Sigmoid colon (tissue), 4 donors: ENCODE data around the gene LGALS7B.

ENCODE experiments used
- EP300 ChIP-seq, 4 donors: sonication (generic); formaldehyde crosslinking; IDR thresholded peaks; one replicate each; pipeline ENCODE4 v1.6.1; 2017; ENCODE audit warnings: antibody characterized with exemption in 4 of 4
- TF ChIP-seq, protein P1 (sequence below), 4 experiments: fragments of 450-650 bp in 3 of 4; fragments of 200-600 bp in 1 of 4; IDR thresholded peaks; one replicate each; pipeline ENCODE4 v1.5.1; 2016 to 2019; ENCODE audit warnings: antibody characterized with exemption in 4 of 4, mild to moderate bottlenecking in 3 of 4, moderate library complexity in 2 of 4

DNA sequence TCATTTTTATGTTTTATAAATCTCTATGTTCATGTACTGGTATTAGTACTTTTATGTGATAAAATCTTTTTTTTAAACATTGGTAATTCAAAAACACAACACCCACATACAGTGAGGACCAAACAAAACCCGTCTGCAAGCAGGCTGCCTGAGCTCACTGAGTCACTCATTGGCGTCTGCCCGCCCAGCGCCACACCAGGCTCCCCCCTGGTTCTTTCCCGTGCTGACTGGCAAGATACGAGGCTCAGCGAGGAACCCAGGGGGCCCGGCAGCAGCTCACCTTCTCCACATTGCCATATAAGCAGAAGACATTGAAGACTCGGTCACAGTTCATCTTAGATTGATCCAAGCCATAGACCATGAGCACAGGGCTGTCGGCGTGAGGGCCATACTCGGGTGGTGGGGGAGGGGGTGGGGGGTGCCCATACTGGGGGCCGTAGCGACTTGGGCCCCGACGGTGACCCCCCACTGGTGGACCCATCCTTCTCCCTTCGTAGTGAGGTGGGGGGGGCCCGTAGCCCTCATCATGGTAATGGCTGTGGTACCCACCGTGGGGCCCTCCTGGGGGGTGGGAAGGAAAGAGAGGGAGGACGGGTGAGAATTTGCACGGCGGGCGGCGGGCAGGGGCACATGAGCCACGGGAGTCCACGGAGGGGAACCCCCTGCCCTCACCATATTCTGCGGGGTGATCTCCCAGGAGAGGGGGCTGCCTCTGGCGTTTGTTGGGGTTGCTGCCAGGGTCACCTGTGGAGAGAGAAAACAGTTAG, 51.0 kb downstream of the LGALS7B start:
- TF ChIP-seq EP300 (IDR thresholded peaks at IDR 0.05): no peak
- TF ChIP-seq, protein P1, sequence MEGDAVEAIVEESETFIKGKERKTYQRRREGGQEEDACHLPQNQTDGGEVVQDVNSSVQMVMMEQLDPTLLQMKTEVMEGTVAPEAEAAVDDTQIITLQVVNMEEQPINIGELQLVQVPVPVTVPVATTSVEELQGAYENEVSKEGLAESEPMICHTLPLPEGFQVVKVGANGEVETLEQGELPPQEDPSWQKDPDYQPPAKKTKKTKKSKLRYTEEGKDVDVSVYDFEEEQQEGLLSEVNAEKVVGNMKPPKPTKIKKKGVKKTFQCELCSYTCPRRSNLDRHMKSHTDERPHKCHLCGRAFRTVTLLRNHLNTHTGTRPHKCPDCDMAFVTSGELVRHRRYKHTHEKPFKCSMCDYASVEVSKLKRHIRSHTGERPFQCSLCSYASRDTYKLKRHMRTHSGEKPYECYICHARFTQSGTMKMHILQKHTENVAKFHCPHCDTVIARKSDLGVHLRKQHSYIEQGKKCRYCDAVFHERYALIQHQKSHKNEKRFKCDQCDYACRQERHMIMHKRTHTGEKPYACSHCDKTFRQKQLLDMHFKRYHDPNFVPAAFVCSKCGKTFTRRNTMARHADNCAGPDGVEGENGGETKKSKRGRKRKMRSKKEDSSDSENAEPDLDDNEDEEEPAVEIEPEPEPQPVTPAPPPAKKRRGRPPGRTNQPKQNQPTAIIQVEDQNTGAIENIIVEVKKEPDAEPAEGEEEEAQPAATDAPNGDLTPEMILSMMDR (IDR thresholded peaks at IDR 0.05): no peak
